Esophagus squamous epithelium (tissue), 5 donors: Measurements from ENCODE around the gene P2RY10. TPM values are rescaled to one million over a fixed set of nuclear protein-coding genes. Genes with fewer than 3 reads are reported as not detected.

Experiments
- DNase-seq: peaks from one replicate; lab custom pipeline; 2025; lab: John Stamatoyannopoulos, UW
- H3K27ac ChIP-seq, 4 donors: fragments of 200-600 bp; sonication (generic); one replicate each; pipeline ENCODE4 v1.5.1; 2016 to 2019; ENCODE audit warnings: mild to moderate bottlenecking in 1 of 4
- H3K27me3 ChIP-seq, 4 donors: fragments of 200-600 bp; sonication (generic); 1 replicate in 3 of 4; 2 replicates in 1 of 4; pipeline versions ENCODE4 v1.5.1 to v1.6.0; 2017 to 2021; ENCODE audit warnings: antibody characterized with exemption in 1 of 4
- H3K36me3 ChIP-seq, 3 donors: fragments of 200-600 bp; sonication (generic); one replicate each; pipeline ENCODE4 v1.5.1; 2016 to 2019
- H3K4me1 ChIP-seq, 3 donors: fragments of 200-600 bp; sonication (generic); one replicate each; pipeline ENCODE4 v1.5.1; 2017 to 2019
- H3K4me3 ChIP-seq, 4 donors: fragments of 200-600 bp; sonication (generic); 1 replicate in 3 of 4; 2 replicates in 1 of 4; pipeline ENCODE4 v1.5.1; 2016 to 2019; ENCODE audit warnings: mild to moderate bottlenecking in 2 of 4, moderate library complexity in 1 of 4
- H3K9me3 ChIP-seq, 3 donors: fragments of 200-600 bp; sonication (generic); one replicate each; pipeline ENCODE4 v1.5.1; 2016 to 2019
- CTCF ChIP-seq, 6 experiments: fragments of 450-650 bp in 4 of 6; fragments of 200-600 bp in 2 of 6; sonication (generic) in 2 of 6; IDR thresholded peaks; one replicate each; pipeline ENCODE4 v1.5.1; 2016 to 2019; ENCODE audit warnings: antibody characterized with exemption in 6 of 6, mild to moderate bottlenecking in 4 of 6, moderate library complexity in 4 of 6
- POLR2A ChIP-seq, 4 donors: fragments of 450-650 bp; IDR thresholded peaks; one replicate each; pipeline ENCODE4 v1.6.1; 2017; ENCODE audit warnings: antibody characterized with exemption in 4 of 4, mild to moderate bottlenecking in 4 of 4, moderate library complexity in 3 of 4
- WGBS, 2 donors: methylation state at CpG; one replicate each; pipeline ENCODE4 v1.1.5; 2018; 5-methylcytosine and 5-hydroxymethylcytosine counted together
- intact Hi-C: fragments of 100-400 bp; cut with DNase I; formaldehyde crosslinking; loops from one replicate; pipeline ENCODE4 v1.15.0; 2022
- total RNA-seq, 4 donors: library from RNA; depleted of rRNA; stranded (reverse); fragments of >200 nt; gene quantifications; one replicate each; pipeline ENCODE4 v1.1.0, GENCODE V29; 2016
- donor health status: DM: yes; HTN: yes; CAD: no.

Gene P2RY10
- total RNA-seq, 4 donors from 2014 or later, result 0.38 to 1.9 (median 0.83) TPM; not detected in 1

- no peak overlapping the region for H3K27ac ChIP-seq
- no peaks in the 10 kb centered on the region for H3K36me3 ChIP-seq
- no peaks in the 10 kb centered on the region for H3K4me1 ChIP-seq
- intact Hi-C loops, result no loop called here
- DNase-seq, result no peak
- TF ChIP-seq POLR2A (IDR thresholded peaks at IDR 0.05) (no peak), CTCF (IDR thresholded peaks at IDR 0.05) (no peak)
- H3K4me3 ChIP-seq, result no peak overlapping the region
- no peaks in the 10 kb centered on the region for H3K9me3 ChIP-seq
- no peaks in the 10 kb centered on the region for H3K27me3 ChIP-seq
These were observed 12.6 kb downstream of the P2RY10 start for GRCh38 chrX:78957768-78958130.

- Histone ChIP-seq H3K4me3 (no peak overlapping the region), H3K27me3 (no peaks in the 10 kb centered on the region), H3K27ac (no peak overlapping the region), H3K36me3 (no peaks in the 10 kb centered on the region), H3K9me3 (no peaks in the 10 kb centered on the region), H3K4me1 (no peaks in the 10 kb centered on the region)
- TF ChIP-seq CTCF (IDR thresholded peaks at IDR 0.05) (no peak), POLR2A (IDR thresholded peaks at IDR 0.05) (no peak)
- 56 to 59% methylated on average over 2 of the region's 2 CpGs for WGBS, 2 donors
- intact Hi-C loops, result no loop called here
- DNase-seq, result no peak
These were observed 13.4 kb downstream of the P2RY10 start for GRCh38 chrX:78958419-78959116.

- no peaks in the 10 kb centered on the region for H3K27me3 ChIP-seq
- H3K4me3 ChIP-seq, result no peak overlapping the region
- H3K36me3 ChIP-seq, result no peaks in the 10 kb centered on the region
- no peaks in the 10 kb centered on the region for H3K4me1 ChIP-seq
- no peak overlapping the region for H3K27ac ChIP-seq
- 62 to 88% methylated on average over 6 of the region's 8 CpGs for WGBS, 2 donors
- no peak for TF ChIP-seq POLR2A (IDR thresholded peaks at IDR 0.05)
- TF ChIP-seq CTCF (IDR thresholded peaks at IDR 0.05), result no peak
- DNase-seq, result no peak
- no peaks in the 10 kb centered on the region for H3K9me3 ChIP-seq
- intact Hi-C loops, result no loop called here
These were observed 15.7 kb downstream of the P2RY10 start for GRCh38 chrX:78960888-78961287.

- no peaks in the 10 kb centered on the region for H3K27me3 ChIP-seq
- intact Hi-C loops, result no loop called here
- no peak overlapping the region for H3K27ac ChIP-seq
- DNase-seq, result no peak
- H3K4me1 ChIP-seq, result no peaks in the 10 kb centered on the region
- WGBS, 2 donors, result 60 to 90% methylated on average over 3 of the region's 3 CpGs
- peaks cover 0 to 8% (median 0%) of the 10 kb centered on the region in 3 donors for H3K9me3 ChIP-seq
- no peaks in the 10 kb centered on the region for H3K36me3 ChIP-seq
- no peak overlapping the region for H3K4me3 ChIP-seq
- no peak for TF ChIP-seq POLR2A (IDR thresholded peaks at IDR 0.05)
- no peak for TF ChIP-seq CTCF (IDR thresholded peaks at IDR 0.05)
These were observed 19.4 kb downstream of the P2RY10 start for GRCh38 chrX:78964598-78964997.

- no peak for TF ChIP-seq CTCF (IDR thresholded peaks at IDR 0.05)
- no peak for TF ChIP-seq POLR2A (IDR thresholded peaks at IDR 0.05)
- intact Hi-C loops, result no loop called here
These were observed 34.7 kb downstream of the P2RY10 start for GRCh38 chrX:78979789-78980464.

More at GRCh38 chrX:78979789-78980464, 34.7 kb downstream of the P2RY10 start:
- H3K4me1 ChIP-seq, result no peaks in the 10 kb centered on the region
- H3K9me3 ChIP-seq, result no peaks in the 10 kb centered on the region
- DNase-seq, result no peak
- no peaks in the 10 kb centered on the region for H3K36me3 ChIP-seq
- WGBS, 2 donors, result 53 to 77% methylated on average over 4 of the region's 4 CpGs
- no peak overlapping the region for H3K4me3 ChIP-seq
- no peak overlapping the region for H3K27ac ChIP-seq
- H3K27me3 ChIP-seq, result no peaks in the 10 kb centered on the region
